HEK293 (cell line): ENCODE measurements around the gene PKDREJ.

Experiments used
- CTCF ChIA-PET: fragments of 350-600 bp; formaldehyde crosslinking; extraction: SDS; loops from one replicate; lab custom pipeline; 2021; ENCODE audit warnings: antibody characterized with exemption; lab: Yijun Ruan, JAX
- POLR2A ChIA-PET: fragments of 300-600 bp; formaldehyde crosslinking; extraction: SDS; loops from one replicate; lab custom pipeline; 2020; ENCODE audit warnings: antibody characterized with exemption, inconsistent platforms; lab: Yijun Ruan, JAX
- H3K27ac ChIP-seq: fragments of 200-500 bp; sonication (Bioruptor generic); 2 replicates; pipeline ENCODE4 v1.5.1; 2014; ENCODE audit warnings: low read depth, low read length, control low read depth, inconsistent platforms; ENCODE audit errors: extremely low read depth
- H3K36me3 ChIP-seq, 2 experiments: fragments of 200-500 bp in 1 of 2; sonication (Bioruptor generic) in 1 of 2; 1 replicate in 1 of 2; 2 replicates in 1 of 2; pipeline ENCODE4 v1.5.1; 2014 to 2017; ENCODE audit warnings: inconsistent platforms in 2 of 2, low read length in 2 of 2; ENCODE audit not compliant: control insufficient read depth in 2 of 2, insufficient read depth in 1 of 2
- H3K4me1 ChIP-seq: fragments of 200-500 bp; sonication (Bioruptor generic); 2 replicates; pipeline ENCODE4 v1.5.1; 2014; ENCODE audit warnings: mild to moderate bottlenecking, low read length, inconsistent platforms; ENCODE audit not compliant: control insufficient read depth, insufficient read depth
- H3K4me3 ChIP-seq: 2 replicates; pipeline ENCODE4 v1.5.1; 2011; ENCODE audit warnings: low read depth, mild to moderate bottlenecking, control low read depth, low read length, moderate library complexity
- H3K9me3 ChIP-seq: fragments of 200-500 bp; sonication (Bioruptor generic); 2 replicates; pipeline ENCODE4 v1.5.1; 2014; ENCODE audit warnings: low read depth, low read length, inconsistent platforms; ENCODE audit not compliant: control insufficient read depth, insufficient read depth
- BCL11A ChIP-seq: fragments of 450-650 bp; formaldehyde crosslinking; IDR thresholded peaks from 2 replicates; pipeline ENCODE4 v1.5.1; 2016; ENCODE audit warnings: low read depth, missing biosample characterization, missing genetic modification characterization
- HOXD13 ChIP-seq: sonication (generic); formaldehyde crosslinking; IDR thresholded peaks from 2 replicates; pipeline ENCODE4 v1.8.0; 2022; ENCODE audit warnings: missing genetic modification reagents, borderline replicate concordance
- KLF8 ChIP-seq: fragments of 450-650 bp; formaldehyde crosslinking; IDR thresholded peaks from 2 replicates; pipeline ENCODE4 v1.5.1; 2016; ENCODE audit warnings: missing biosample characterization, missing genetic modification characterization
- SALL2 ChIP-seq: fragments of 450-650 bp; formaldehyde crosslinking; IDR thresholded peaks from 2 replicates; pipeline ENCODE4 v1.5.0; 2017; ENCODE audit warnings: missing biosample characterization, mild to moderate bottlenecking, missing genetic modification characterization, borderline replicate concordance
- SCRT2 ChIP-seq: fragments of 450-650 bp; formaldehyde crosslinking; IDR thresholded peaks from 2 replicates; pipeline ENCODE4 v1.5.1; 2016; ENCODE audit warnings: missing biosample characterization, missing genetic modification characterization
- SETDB1 ChIP-seq: IDR thresholded peaks from one replicate; pipeline ENCODE4 v1.6.1; 2017; ENCODE audit warnings: mild to moderate bottlenecking, low read length, moderate library complexity, mixed read lengths; ENCODE audit not compliant: insufficient read length
- ZBTB11 ChIP-seq: fragments of 450-650 bp; formaldehyde crosslinking; conservative IDR thresholded peaks from 2 replicates; pipeline ENCODE4 v1.5.1; 2016; ENCODE audit warnings: low read depth, missing biosample characterization, missing genetic modification characterization
- ZFP41 ChIP-seq: fragments of 450-650 bp; formaldehyde crosslinking; IDR thresholded peaks from 2 replicates; pipeline ENCODE4 v1.5.1; 2016; ENCODE audit warnings: missing biosample characterization, missing genetic modification characterization, borderline replicate concordance
- ZNF140 ChIP-seq: fragments of 450-650 bp; formaldehyde crosslinking; IDR thresholded peaks from 2 replicates; pipeline ENCODE4 v1.5.1; 2016; ENCODE audit warnings: missing biosample characterization, missing genetic modification characterization
- ZNF146 ChIP-seq: fragments of 450-650 bp; formaldehyde crosslinking; IDR thresholded peaks from 2 replicates; pipeline ENCODE4 v1.5.1; 2016; ENCODE audit warnings: missing biosample characterization, missing genetic modification characterization
- ZNF174 ChIP-seq: fragments of 450-650 bp; formaldehyde crosslinking; IDR thresholded peaks from 2 replicates; pipeline ENCODE4 v1.5.0; 2017; ENCODE audit warnings: missing biosample characterization, mild to moderate bottlenecking, missing genetic modification characterization
- ZNF214 ChIP-seq: fragments of 450-650 bp; formaldehyde crosslinking; IDR thresholded peaks from 2 replicates; pipeline ENCODE4 v1.5.1; 2017; ENCODE audit warnings: missing biosample characterization, mild to moderate bottlenecking, missing genetic modification characterization, borderline replicate concordance
- ZNF26 ChIP-seq: fragments of 450-650 bp; formaldehyde crosslinking; IDR thresholded peaks from 2 replicates; pipeline ENCODE4 v1.5.1; 2016; ENCODE audit warnings: missing biosample characterization, missing genetic modification characterization
- ZNF350 ChIP-seq: fragments of 450-650 bp; formaldehyde crosslinking; IDR thresholded peaks from 2 replicates; pipeline ENCODE4 v1.5.0; 2017; ENCODE audit warnings: missing biosample characterization, mild to moderate bottlenecking, missing genetic modification characterization
- ZNF416 ChIP-seq: fragments of 450-650 bp; formaldehyde crosslinking; IDR thresholded peaks from 2 replicates; pipeline ENCODE4 v1.5.1; 2016; ENCODE audit warnings: missing biosample characterization, missing genetic modification characterization
- ZNF513 ChIP-seq: fragments of 450-650 bp; IDR thresholded peaks from 2 replicates; pipeline ENCODE4 v1.5.1; 2018; ENCODE audit warnings: missing biosample characterization, missing genetic modification characterization
- ZNF645 ChIP-seq: fragments of 450-650 bp; formaldehyde crosslinking; IDR thresholded peaks from 2 replicates; pipeline ENCODE4; 2016; ENCODE audit warnings: missing biosample characterization, missing genetic modification characterization
- ZNF704 ChIP-seq: fragments of 450-650 bp; formaldehyde crosslinking; IDR thresholded peaks from 2 replicates; pipeline ENCODE4 v1.5.1; 2016; ENCODE audit warnings: missing biosample characterization, missing genetic modification characterization
- ZNF830 ChIP-seq: fragments of 450-650 bp; IDR thresholded peaks from 2 replicates; pipeline ENCODE4 v1.5.0; 2018; ENCODE audit warnings: missing biosample characterization, missing genetic modification characterization, low read depth, mild to moderate bottlenecking, moderate library complexity
- ZXDB ChIP-seq: fragments of 450-650 bp; formaldehyde crosslinking; IDR thresholded peaks from 2 replicates; pipeline ENCODE4 v1.5.1; 2016; ENCODE audit warnings: missing biosample characterization, missing genetic modification characterization

The PKDREJ gene

GRCh38 chr22:46280063-46280817 is 17.1 kb upstream of the PKDREJ start:
- Histone ChIP-seq H3K27ac (no peak overlapping the region), H3K4me3 (no peak overlapping the region), H3K9me3 (no peaks in the 10 kb centered on the region), H3K4me1 (no peaks in the 10 kb centered on the region), H3K36me3 (peaks cover 20 to 95% of the 10 kb centered on the region in 2 experiments)
- ChIA-PET POLR2A (interaction anchor here (0.7 to 1.5 kb wide), 5 partner anchors 9 to 15 kb away, joined by 3 to 5 read pairs (median 3); no protein-coding TSS in a partner anchor), CTCF (interaction anchor here (0.6 to 1.7 kb wide), 3 partner anchors 158 to 286 kb away, joined by 4 to 7 read pairs (median 4); no protein-coding TSS in a partner anchor)
- TF ChIP-seq KLF8 (tag by site-specific recombination) (no peak), ZFP41 (no peak), SALL2 (no peak), ZNF214 (tag by site-specific recombination) (no peak)

GRCh38 chr22:46278656-46279645 is 15.8 kb upstream of the PKDREJ start:
- ChIA-PET POLR2A (interaction anchor here (0.9 kb wide), 1 partner anchor 11 kb away, joined by 5 read pairs; the partner anchor contains the start of gene TTC38), CTCF (interaction anchor here (0.5 to 0.6 kb wide), 3 partner anchors 42 to 156 kb away, joined by 3 read pairs; no protein-coding TSS in a partner anchor)
- no peaks in the 10 kb centered on the region for H3K9me3 ChIP-seq
- H3K4me1 ChIP-seq, result no peaks in the 10 kb centered on the region
- H3K27ac ChIP-seq, result no peak overlapping the region
- TF ChIP-seq ZNF416 (tag by site-specific recombination), result no peak
- no peak for TF ChIP-seq SCRT2 (tag by site-specific recombination)
- no peak for TF ChIP-seq ZFP41
- no peak for TF ChIP-seq ZNF146 (tag by site-specific recombination)
- no peak for TF ChIP-seq ZNF704
- no peak for TF ChIP-seq ZXDB (tag by site-specific recombination)
- no peak for TF ChIP-seq ZNF830
- no peak for TF ChIP-seq ZNF26
- no peak for TF ChIP-seq SETDB1
- TF ChIP-seq HOXD13 (CRISPR knock-in tag), result no peak
- TF ChIP-seq BCL11A (tag by site-specific recombination), result no peak
- no peak for TF ChIP-seq ZNF140
- peaks cover 20 to 95% of the 10 kb centered on the region in 2 experiments for H3K36me3 ChIP-seq
- no peak overlapping the region for H3K4me3 ChIP-seq

- H3K9me3 ChIP-seq, result no peaks in the 10 kb centered on the region
- ChIA-PET POLR2A (interaction anchor here (1.7 to 2.1 kb wide), 2 partner anchors 9 to 26 kb away, joined by 5 to 12 read pairs; partner anchors contain the start of genes CDPF1 and TTC38), CTCF (interaction anchor here (0.7 to 0.8 kb wide), 2 partner anchors 78 to 154 kb away, joined by 3 read pairs; no protein-coding TSS in a partner anchor)
- H3K4me3 ChIP-seq, result no peak overlapping the region
- H3K36me3 ChIP-seq, result peaks cover 18 to 97% of the 10 kb centered on the region in 2 experiments
- H3K4me1 ChIP-seq, result no peaks in the 10 kb centered on the region
- H3K27ac ChIP-seq, result no peak overlapping the region
- TF ChIP-seq ZNF350 (no peak), ZBTB11 (tag by site-specific recombination) (no peak), ZNF174 (no peak), ZNF513 (tag by site-specific recombination) (no peak), ZNF645 (tag by site-specific recombination) (no peak)
These were observed 13.4 kb upstream of the PKDREJ start for GRCh38 chr22:46276563-46276962.
